ENCODE measurements around the gene PPP2R5B.

Gene PPP2R5B

GRCh38 chr11:64890522-64890939, 34.0 kb upstream of the PPP2R5B start:
- DNase-seq, result no peak

DNA sequence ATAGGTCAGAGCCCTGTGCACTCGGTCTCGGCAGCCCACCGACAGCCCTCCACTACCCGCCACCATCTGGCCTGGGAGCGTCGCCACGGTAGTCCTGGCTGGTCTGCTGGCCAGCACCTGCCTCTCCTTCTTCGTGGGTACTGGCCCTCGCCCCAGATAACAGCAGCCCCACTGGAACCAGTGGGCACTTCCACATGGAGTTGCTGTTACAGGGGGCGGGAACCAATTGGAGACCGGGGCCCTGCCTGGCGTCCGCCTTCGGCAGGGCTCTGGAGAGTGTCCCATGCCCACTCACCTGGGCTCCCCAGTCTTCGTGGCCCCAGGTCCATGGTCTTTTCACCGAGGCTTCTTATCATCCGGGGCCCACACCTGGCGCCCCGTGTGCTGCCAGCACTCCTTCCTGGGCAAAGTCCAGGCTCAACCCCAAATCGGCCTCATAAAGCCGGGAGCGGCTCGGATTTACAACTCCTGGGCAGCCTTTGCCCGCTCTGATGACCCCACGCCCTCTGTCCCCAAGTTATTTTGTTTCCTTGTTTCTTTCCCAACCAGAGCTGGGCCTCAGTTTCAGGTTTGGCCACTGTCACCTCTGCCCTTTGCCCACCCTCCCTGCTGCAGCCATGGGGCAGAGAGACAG, 33.2 kb upstream of the PPP2R5B start:
- no peak for DNase-seq

GRCh38 chr11:64891880-64892279, 32.6 kb upstream of the PPP2R5B start:
- no peak for DNase-seq

DNA sequence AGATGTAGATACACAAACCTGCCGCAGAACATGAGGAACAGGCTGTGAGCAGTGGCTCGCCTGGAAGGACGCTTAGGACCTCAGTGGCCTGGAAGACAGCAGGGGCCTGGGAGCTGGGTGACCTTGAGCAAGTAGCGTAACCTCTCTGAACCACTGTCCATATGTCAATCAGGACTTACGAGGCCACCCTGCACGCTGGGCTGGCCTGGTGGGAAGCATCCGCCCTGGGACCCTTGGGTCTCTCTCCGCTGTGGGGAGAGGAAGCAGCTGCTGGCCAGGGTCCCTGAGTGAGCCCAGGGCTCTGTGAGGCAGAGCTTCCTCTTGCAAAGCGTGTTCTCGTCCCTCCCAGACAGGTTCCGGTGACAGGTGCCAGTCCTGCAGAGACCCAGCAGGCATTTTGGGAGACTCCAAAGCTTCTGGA, 32.1 kb upstream of the PPP2R5B start:
- no peak for DNase-seq

DNA sequence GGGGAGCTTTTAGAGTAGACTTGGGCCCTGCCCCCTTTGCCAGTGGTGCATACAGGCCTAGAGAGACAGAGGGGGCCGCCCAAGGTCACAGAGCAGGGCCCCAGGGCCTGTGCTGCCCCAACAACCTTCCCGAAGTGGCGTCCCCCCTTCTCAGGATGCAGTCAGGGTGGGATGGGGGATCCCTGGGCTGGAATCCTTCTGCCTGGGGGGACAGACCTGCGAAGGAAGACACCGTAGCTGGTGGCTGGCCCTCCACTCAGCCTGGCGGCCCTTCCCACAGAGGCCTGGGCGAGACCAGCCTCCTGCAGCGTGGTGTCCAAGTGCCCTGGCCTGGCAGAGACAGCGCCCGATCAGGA, 31.7 kb upstream of the PPP2R5B start:
- no peak for DNase-seq

DNA sequence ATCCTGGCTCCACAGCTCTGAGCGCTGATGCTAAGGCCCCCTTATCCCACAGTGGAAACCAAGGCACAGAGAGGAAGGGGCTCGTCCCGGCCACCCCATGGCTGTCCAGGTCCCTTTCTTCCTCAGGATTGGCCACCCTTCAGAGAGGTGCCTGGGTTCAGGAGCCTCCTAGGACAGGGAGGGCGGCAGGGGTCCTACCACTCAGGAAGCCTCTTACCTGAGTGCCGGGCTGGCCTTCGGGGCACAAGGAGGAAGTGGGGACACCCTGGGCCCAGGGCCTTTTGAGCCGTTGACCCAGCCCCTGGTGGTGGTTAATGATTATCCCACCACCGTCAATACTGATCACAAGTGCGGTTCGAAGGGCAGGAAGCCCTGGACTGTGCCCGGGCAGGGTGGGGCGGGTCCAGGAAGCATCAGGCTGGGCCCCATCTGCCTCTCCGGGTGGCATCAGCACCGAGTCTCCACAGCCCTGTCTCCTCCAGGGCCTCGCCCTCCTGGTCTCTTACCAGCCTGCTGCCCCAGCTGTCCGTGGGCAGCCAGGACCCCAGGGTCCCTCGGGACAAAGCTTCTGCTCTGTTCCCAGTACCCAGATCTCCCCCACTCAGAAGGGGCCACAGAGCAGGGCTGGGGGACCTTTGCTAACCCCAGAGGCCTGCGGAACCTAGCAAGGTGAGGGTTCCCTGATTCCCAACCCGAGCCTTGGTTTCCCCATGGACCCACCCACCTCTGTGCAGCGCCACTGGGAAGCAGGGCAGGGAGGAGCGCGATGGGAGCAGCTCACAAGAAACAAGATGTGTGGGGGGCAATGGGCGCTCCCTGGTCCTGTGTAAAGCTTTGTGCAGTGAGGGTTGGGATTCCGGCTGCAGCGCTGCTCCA, 31.1 kb upstream of the PPP2R5B start:
- no peak for DNase-seq

DNA sequence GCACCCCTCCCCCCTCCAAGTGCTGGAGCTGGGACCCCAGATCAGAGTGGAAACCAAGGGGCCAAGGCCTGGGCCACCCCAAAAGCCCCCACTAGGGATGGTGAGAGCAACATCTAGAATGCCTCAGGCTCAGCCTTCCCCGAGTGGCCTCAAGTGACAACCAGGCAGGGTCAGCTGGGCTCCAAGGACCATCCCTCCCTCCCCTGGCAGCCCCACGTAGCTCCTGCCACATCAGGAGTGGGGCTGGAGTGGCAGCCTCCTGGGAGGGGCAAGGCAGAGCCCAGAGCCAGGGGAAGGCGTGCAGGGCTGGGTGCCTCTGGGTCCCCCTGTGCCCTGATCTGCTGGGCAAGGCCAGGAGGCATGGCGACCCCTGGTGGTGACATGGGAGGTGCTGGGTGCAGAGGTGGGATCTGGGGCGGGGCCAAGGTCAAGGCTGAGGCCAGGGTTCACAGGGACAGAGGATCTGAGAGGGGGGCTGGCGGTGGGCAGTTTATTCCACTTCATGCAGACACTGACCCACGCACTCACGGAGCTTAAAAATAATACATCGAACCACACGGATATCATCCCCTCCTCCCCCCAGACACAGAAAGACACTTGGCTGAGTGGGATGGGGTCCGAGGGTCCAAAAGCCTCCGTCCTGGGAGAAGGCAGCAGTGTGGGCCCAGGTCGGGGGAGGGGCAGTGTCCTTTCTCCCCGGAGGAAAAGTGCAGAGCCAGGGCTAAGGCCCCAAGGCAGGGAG, 30.2 kb upstream of the PPP2R5B start:
- peak in 1 of 2 experiments; percentile 65 for DNase-seq

GRCh38 chr11:64894812-64895452, 29.6 kb upstream of the PPP2R5B start:
- DNase-seq, result no peak

- no peak for DNase-seq
Observed at GRCh38 chr11:64896448-64897022, 28.0 kb upstream of the PPP2R5B start.

GRCh38 chr11:64897381-64898075, 27.0 kb upstream of the PPP2R5B start:
- DNase-seq, result no peak

GRCh38 chr11:64898076-64898445, 26.4 kb upstream of the PPP2R5B start:
- no peak for DNase-seq

- DNase-seq, result no peak
Observed at GRCh38 chr11:64898541-64898940, 25.9 kb upstream of the PPP2R5B start.

DNA sequence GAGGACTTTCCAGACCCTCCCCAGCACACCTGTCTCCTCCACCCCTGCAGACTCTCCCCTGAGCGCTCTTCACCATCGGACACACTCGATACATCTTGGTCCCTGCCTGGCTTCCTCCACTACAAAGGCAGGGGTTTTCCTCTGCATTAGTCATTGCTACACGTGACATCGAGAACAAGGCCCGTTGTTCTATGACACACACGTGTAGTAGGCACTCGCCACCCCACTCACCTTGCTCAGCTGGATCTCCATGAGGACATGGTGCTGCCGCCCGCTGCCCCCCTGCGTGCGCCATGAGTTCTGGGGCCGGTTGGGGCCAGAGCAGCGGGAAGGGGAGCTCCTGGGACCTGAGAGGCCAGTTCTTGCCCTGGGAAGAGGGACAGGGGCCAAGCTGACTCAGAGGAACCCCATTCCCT, 24.2 kb upstream of the PPP2R5B start:
- no peak for DNase-seq

GRCh38 chr11:64900774-64901173, 23.7 kb upstream of the PPP2R5B start:
- DNase-seq, result no peak

- no peak for DNase-seq
Observed at GRCh38 chr11:64902102-64902900, 22.2 kb upstream of the PPP2R5B start.

DNA sequence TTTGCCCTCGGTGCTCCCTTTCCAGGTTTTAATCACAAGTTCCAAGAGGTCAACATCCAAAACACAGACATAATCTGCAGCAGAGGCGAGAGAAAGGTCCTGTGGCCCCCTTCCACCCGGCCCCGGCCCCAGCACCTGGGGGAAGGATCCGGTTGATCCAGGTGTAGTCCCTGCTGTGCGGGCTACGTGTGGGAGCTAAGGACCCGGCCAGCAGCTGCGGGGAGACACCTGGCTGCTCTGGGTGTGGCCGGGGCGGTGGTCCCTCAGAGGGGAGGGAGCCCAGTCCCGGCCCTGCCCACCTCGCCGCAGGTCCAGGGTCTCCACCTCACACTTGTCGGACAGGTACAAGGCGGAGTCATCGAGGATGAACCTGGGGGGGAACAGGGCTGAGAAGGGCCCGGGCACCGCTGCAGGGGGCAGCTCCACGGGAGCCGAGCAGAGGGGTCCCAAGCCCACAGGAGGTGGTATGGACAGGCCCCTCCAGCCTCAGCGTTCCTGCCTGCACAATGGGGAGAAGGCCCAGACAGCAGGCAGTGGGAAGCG, 21.1 kb upstream of the PPP2R5B start:
- no peak for DNase-seq

DNA sequence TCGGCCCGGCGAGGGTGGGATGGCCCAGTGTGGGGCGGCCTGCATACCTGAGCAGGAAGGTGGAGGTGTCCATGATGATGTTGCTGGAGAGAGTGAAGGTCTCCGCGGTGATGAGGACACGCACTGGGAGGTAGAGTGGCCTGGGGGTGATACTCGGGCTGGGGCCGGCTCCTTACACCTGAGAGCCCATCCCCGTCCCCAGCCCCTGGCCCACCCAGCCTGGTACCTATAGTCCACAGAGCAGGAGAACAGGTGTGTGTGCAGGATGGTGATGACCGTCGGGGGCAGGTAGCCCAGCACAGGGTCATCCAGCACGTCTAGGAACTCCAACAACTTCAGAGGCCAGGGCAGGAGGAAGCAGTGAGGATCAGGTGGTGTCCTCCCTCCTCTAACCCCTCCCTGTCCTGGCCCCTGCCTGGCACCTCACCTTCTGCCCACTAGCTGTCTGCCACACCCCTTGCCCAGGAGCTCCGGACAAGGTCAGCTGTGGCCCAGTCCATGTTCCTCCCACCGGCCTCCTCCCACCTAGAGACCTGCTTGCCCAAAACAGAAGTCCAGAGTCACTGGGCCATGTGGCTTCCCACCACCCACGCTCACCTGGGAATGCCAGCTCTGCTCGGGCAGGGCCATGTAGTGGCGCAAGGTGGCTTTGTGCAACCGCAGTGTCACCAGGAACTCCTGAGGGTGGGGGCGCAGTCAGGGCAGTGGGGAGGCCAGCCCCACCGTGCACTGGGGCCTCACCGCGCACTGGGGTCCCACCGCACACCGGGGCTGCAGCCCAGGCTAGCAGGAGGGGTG, 18.8 kb upstream of the PPP2R5B start:
- no peak for DNase-seq

DNA sequence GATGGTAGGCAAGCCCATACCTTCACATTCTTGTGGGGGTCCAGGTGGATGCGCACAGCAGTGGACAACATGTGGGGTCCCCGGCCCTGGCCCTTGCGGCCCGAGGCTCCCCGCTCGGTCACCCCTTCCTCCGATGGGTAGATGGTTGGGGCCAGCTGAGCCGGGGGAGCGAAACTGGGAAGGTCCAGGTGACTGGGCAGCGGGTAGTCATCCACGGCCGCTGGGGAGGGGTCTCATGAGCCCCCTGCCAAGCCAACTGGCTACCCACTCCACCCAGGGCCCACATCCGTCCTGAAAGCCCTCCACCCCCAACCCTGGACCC, 18.2 kb upstream of the PPP2R5B start:
- DNase-seq, result no peak

DNA sequence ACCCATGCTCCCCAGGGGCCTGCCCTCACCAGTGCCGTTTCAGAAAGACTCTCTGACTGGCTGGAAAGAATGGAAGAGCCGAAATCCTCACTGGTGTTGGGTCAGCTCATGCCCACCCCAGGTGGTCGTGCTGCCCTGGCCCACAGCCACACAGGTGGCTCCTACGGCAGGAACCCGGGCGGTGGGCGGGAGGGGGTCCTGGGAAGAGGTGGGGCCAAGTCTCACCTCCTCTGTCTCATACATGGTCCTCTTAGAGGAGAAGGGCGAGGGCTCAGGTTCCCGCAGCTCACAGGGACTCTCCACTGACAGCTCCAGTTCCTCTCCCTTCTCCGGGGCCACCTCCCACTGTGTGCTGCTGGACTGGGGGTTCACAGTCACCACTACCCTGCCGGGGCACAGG, 15.7 kb upstream of the PPP2R5B start:
- no peak for DNase-seq

DNA sequence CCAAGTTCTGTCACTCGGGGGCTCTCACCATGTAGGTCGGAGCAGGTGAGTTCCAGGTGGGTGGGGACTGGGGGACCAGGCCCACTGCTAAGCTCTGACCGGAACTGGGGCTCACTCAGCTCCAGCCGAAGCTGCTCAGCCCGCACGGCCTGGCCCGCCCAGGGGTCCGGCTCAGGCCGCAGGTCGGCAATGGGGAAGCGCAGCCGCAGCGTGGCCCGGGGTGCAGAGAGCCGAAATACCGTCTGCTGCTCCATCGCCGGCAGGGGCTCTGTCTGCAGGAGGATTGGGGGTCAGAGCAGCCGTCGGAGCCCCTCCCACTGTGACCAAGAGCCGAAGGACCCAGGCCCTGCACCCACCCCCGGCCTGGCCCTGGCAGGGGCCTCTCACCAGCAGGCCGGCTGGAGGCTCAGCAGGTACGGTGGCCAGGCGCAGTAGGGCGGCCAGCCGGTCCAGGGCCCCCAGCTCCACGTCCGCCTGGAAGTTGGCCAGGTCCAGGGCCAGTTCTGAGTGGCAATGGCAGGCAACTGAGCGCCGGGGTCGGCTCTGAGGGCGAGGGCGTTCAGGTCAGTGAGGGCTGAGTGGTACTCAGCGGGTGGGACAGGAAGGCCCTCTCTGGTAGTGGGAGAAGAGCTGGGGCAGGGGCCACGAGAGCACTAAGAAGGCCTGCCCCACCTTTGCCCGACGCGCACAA, 14.7 kb upstream of the PPP2R5B start:
- no peak for DNase-seq

Measured in SW 1271 (cell line).